ENCODE measurements around the gene EBI3. TPM values are rescaled to one million over a fixed set of nuclear protein-coding genes. Genes with fewer than 3 reads are reported as not detected.

EBI3 gene
- total RNA-seq, 1 experiment from 2014 or later = 1.4 TPM

DNA sequence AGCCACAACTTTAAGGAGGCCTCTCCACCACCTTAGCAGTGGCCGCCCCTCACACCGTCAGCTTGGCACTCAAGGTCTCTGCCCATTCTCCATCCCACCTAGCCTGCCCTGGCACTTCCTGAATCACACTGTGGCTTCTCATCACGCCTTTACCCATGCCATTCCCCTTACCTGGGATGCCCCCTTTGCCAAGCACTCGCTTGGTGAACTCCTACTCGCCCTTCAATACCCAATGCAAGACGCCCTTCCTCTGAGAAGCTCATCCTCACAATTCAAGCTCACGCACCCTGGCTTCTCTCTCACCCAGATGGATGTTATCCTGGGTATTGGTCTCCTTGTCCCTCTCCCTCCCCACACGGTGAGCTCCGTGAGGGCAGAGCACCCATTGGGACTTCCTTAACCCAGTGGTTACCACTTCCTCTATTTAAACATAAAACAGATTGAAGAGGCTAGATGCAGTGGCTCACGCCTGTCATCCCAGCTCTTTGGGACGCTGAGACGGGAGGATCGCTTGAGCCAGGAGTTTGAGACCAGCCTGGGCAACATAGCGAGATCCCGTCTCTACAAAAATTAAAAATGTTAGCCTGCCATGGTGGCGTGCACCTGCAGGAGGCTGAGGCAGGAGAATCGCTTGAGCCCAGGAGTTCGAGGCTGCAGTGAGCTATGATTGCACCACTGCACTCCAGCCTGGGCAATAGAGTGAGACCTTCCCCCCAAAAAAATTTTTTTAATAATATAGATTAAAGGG, 37.1 kb downstream of the EBI3 start:
- H3K4me1 Mint-ChIP-seq = peaks cover 2 to 5% of the 10 kb centered on the region in 2 experiments; a peak in 3 of 4 replicates

More for the DNA sequence above, 37.1 kb downstream of the EBI3 start:
- no peak overlapping the region for H3K4ac ChIP-seq (ENCODE audit: low read depth, low read length)
- no peak overlapping the region for H4K8ac ChIP-seq (replicated peaks; ENCODE audit: insufficient read length, low read depth, low read length)
- no peak overlapping the region for H3K14ac ChIP-seq (ENCODE audit: insufficient read depth, low read length)
- no CpG with 5 or more reads among the region's 18 CpGs for WGBS (ENCODE audit: extremely low coverage, insufficient read length, low lambda C conversion rate)
- H2AK5ac ChIP-seq (ENCODE audit: insufficient read length, low read length) = no peak overlapping the region
- no peak overlapping the region for H3K4me2 ChIP-seq (ENCODE audit: insufficient read depth, insufficient read length, low read length)
- H2BK5ac ChIP-seq (ENCODE audit: insufficient read length, low read length) = no peak overlapping the region
- no peaks in the 10 kb centered on the region for H3K79me1 ChIP-seq (ENCODE audit: insufficient read depth, low read depth, low read length, poor library complexity, severe bottlenecking)
- no peak overlapping the region for H2BK120ac ChIP-seq (ENCODE audit: low read depth, low read length, poor library complexity, severe bottlenecking)
- no peak for DNase-seq
- no peak overlapping the region; a peak in 1 of 5 replicates for H3K4me3 Mint-ChIP-seq
- no peaks in the 10 kb centered on the region for H3K79me2 ChIP-seq (ENCODE audit: insufficient read depth, low read length)
- no peak overlapping the region for H2BK20ac ChIP-seq (ENCODE audit: low read depth, low read length, poor library complexity, severe bottlenecking)
- H3K27me3 Mint-ChIP-seq (ENCODE audit: low read depth) = no peaks in the 10 kb centered on the region
- no peak overlapping the region for H3K27ac ChIP-seq (ENCODE audit: insufficient read length, low read depth, low read length)
- H2BK15ac ChIP-seq (ENCODE audit: low read depth, low read length) = no peak overlapping the region
- no peaks in the 10 kb centered on the region for H3K9me3 ChIP-seq (ENCODE audit: control insufficient read depth, low read depth, low read length)
- H3K23me2 ChIP-seq (ENCODE audit: insufficient read length, low read depth, low read length, poor library complexity, severe bottlenecking) = no peaks in the 10 kb centered on the region
- no peak overlapping the region for H2BK12ac ChIP-seq (ENCODE audit: insufficient read length, low read depth, low read length)
- no peak overlapping the region for H3K9ac ChIP-seq (ENCODE audit: extremely low read depth, insufficient read length, low read length)
- no peaks in the 10 kb centered on the region for H3K4me1 ChIP-seq (ENCODE audit: insufficient read depth, low read length)
- H3K9me3 Mint-ChIP-seq = no peaks in the 10 kb centered on the region
- H4K5ac ChIP-seq (ENCODE audit: insufficient read length, low read depth, low read length) = no peak overlapping the region
- H2AFZ ChIP-seq (ENCODE audit: low read length) = no peak overlapping the region
- H3K56ac ChIP-seq (ENCODE audit: insufficient read length, low read depth, low read length) = no peak overlapping the region
- peaks cover 8 to 53% (median 28%) of the 10 kb centered on the region in 3 experiments; a peak in 6 of 7 replicates for H3K36me3 Mint-ChIP-seq (ENCODE audit: insufficient read depth in 1 of 3, low read depth in 3 of 3)
- H3T11ph ChIP-seq (ENCODE audit: low read length) = no peak overlapping the region
- TF ChIP-seq, protein P1, sequence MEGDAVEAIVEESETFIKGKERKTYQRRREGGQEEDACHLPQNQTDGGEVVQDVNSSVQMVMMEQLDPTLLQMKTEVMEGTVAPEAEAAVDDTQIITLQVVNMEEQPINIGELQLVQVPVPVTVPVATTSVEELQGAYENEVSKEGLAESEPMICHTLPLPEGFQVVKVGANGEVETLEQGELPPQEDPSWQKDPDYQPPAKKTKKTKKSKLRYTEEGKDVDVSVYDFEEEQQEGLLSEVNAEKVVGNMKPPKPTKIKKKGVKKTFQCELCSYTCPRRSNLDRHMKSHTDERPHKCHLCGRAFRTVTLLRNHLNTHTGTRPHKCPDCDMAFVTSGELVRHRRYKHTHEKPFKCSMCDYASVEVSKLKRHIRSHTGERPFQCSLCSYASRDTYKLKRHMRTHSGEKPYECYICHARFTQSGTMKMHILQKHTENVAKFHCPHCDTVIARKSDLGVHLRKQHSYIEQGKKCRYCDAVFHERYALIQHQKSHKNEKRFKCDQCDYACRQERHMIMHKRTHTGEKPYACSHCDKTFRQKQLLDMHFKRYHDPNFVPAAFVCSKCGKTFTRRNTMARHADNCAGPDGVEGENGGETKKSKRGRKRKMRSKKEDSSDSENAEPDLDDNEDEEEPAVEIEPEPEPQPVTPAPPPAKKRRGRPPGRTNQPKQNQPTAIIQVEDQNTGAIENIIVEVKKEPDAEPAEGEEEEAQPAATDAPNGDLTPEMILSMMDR (conservative IDR thresholded peaks at IDR 0.05) = no peak
- H4K20me1 ChIP-seq (ENCODE audit: control insufficient read depth, insufficient read depth, insufficient read length) = no peaks in the 10 kb centered on the region
- no peak overlapping the region for H4K91ac ChIP-seq (ENCODE audit: insufficient read length, low read depth, low read length)
- no peak overlapping the region for H3K27ac Mint-ChIP-seq
- H3K18ac ChIP-seq (ENCODE audit: insufficient read length, low read depth, low read length) = no peak overlapping the region
- H3K23ac ChIP-seq (ENCODE audit: insufficient read length, low read depth, low read length) = no peak overlapping the region
- no peaks in the 10 kb centered on the region for H3K27me3 ChIP-seq (ENCODE audit: insufficient read depth, low read length)
